ENCODE results near the gene CALHM5.
A peak's percentile ranks its signal among the peaks of the same experiment; 100 is the strongest.
"Not testable (repeated sequence)": the region's sequence is repeated elsewhere in the genome, so short reads cannot be mapped to it uniquely, and the experiment has no call there.

CALHM5 gene

DNA sequence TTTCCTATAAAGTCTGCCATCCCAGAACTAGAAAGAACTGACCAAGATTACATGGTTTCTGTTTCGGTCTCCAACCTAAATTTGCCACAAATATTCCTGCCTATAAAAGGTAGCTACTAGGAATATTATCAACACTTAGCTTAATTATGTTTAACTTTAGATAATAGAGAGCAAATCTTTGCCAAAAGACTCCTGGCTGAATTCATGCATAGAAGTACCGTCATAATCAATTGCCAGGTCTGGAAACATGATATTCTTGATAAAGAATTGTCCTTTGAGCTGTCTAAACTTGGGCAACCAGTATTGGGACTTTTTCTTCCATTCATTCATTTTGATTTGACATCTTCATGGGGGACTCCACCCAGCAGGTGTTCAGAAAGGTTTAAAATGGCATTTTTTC, 27.8 kb upstream of the CALHM5 start:
- Histone ChIP-seq H3K36me3 (ENCODE audit: control insufficient read depth, insufficient read depth, low read length) (no peaks in the 10 kb centered on the region), H3K27ac (ENCODE audit: low read depth, low read length) (no peak overlapping the region), H3K9ac (ENCODE audit: low read length) (no peak overlapping the region), H3K4me3 (ENCODE audit: low read length) (no peak overlapping the region), H3K4me1 (ENCODE audit: control insufficient read depth, insufficient read depth, low read length) (no peaks in the 10 kb centered on the region), H3K27me3 (ENCODE audit: control insufficient read depth, insufficient read depth, low read length) (no peaks in the 10 kb centered on the region)

DNA sequence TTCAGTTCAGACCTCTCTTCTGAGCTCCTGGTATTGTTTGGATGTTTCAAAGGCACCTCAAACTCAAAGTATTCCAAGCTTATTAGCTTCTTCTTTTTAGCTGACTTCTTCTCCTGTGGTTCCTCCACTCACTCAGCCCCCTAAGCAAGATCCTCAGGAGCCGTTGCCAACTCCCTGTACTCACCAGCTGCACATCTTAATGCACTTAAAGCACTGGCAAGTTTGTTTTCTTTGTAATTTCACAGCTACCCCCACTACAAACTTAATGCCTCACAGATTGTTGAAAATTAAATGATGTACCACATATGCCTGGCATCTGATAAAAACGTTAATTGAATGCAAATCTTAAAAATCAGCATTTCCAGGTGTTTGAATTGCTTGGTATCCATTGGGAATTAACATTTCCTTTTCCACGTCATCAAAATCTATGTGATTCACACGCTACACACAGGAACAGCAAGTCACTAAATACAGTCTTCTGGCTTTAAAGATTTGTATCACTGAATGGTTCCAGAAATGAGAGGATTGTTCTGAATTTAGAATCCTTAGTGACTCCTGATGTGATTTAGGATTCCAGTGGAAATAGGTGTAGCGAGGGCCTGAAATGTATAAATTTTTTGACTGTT, 25.8 kb upstream of the CALHM5 start:
- no peaks in the 10 kb centered on the region for H3K4me1 ChIP-seq (ENCODE audit: control insufficient read depth, insufficient read depth, low read length)
- H3K9ac ChIP-seq (ENCODE audit: low read length): no peak overlapping the region
- no peak overlapping the region for H3K27ac ChIP-seq (ENCODE audit: low read depth, low read length)
- H3K4me3 ChIP-seq (ENCODE audit: low read length): no peak overlapping the region
- H3K36me3 ChIP-seq (ENCODE audit: control insufficient read depth, insufficient read depth, low read length): no peaks in the 10 kb centered on the region
- H3K27me3 ChIP-seq (ENCODE audit: control insufficient read depth, insufficient read depth, low read length): no peaks in the 10 kb centered on the region

DNA sequence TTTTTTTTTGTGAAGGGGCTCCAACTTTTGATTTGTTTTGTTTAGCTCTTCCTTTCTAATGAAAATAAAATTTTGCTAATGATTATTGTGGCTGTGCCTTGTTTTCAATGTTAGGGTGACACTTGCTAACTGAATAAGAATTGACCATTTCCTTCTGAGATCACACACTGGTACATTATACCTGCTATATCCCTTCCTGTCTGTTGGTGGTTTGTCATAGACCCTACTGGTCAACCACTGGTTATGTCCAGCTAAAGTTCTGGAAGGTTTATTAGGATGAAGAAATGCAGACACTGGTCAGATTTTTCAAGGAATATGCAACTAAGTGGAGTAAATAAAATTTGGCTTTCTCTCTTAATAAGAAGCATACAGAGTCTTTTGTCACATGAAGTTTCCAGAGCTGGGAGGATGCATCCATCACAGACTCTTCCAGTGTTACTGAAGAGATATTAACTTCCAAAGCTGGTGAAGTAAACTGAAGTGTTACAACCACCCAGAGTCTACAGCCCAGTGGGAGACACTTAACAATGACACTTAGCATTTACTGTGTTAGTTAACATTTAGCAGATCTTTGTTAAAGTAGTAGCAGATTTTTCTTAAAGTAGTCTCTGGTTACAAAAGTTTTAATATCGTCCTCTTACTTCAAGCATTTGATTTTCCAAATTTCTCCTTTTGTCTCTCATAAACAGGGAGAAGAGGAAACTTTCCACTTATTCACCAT, 19.7 kb upstream of the CALHM5 start:
- no peak overlapping the region for H3K9ac ChIP-seq (ENCODE audit: low read length)
- H3K36me3 ChIP-seq (ENCODE audit: control insufficient read depth, insufficient read depth, low read length): no peaks in the 10 kb centered on the region
- no peaks in the 10 kb centered on the region for H3K27me3 ChIP-seq (ENCODE audit: control insufficient read depth, insufficient read depth, low read length)
- H3K27ac ChIP-seq (ENCODE audit: low read depth, low read length): no peak overlapping the region
- no peak overlapping the region for H3K4me3 ChIP-seq (ENCODE audit: low read length)
- no peaks in the 10 kb centered on the region for H3K4me1 ChIP-seq (ENCODE audit: control insufficient read depth, insufficient read depth, low read length)

GRCh38 chr6:116492331-116493067, 18.9 kb upstream of the CALHM5 start:
- Histone ChIP-seq H3K27me3 (ENCODE audit: control insufficient read depth, insufficient read depth, low read length) (no peaks in the 10 kb centered on the region), H3K27ac (ENCODE audit: low read depth, low read length) (no peak overlapping the region), H3K4me3 (ENCODE audit: low read length) (no peak overlapping the region), H3K9ac (ENCODE audit: low read length) (no peak overlapping the region), H3K4me1 (ENCODE audit: control insufficient read depth, insufficient read depth, low read length) (no peaks in the 10 kb centered on the region), H3K36me3 (ENCODE audit: control insufficient read depth, insufficient read depth, low read length) (no peaks in the 10 kb centered on the region)

- H3K36me3 ChIP-seq (ENCODE audit: control insufficient read depth, insufficient read depth, low read length); H3K27me3 ChIP-seq (ENCODE audit: control insufficient read depth, insufficient read depth, low read length); H3K9ac ChIP-seq (ENCODE audit: low read length); H3K27ac ChIP-seq (ENCODE audit: low read depth, low read length); H3K4me1 ChIP-seq (ENCODE audit: control insufficient read depth, insufficient read depth, low read length); H3K4me3 ChIP-seq (ENCODE audit: low read length): not testable (repeated sequence)
Measured at GRCh38 chr6:116495161-116495560, 16.3 kb upstream of the CALHM5 start.

- Histone ChIP-seq H3K9ac (ENCODE audit: low read length) (no peak overlapping the region), H3K36me3 (ENCODE audit: control insufficient read depth, insufficient read depth, low read length) (no peaks in the 10 kb centered on the region), H3K4me1 (ENCODE audit: control insufficient read depth, insufficient read depth, low read length) (no peaks in the 10 kb centered on the region), H3K27me3 (ENCODE audit: control insufficient read depth, insufficient read depth, low read length) (no peaks in the 10 kb centered on the region), H3K4me3 (ENCODE audit: low read length) (no peak overlapping the region), H3K27ac (ENCODE audit: low read depth, low read length) (no peak overlapping the region)
Measured at GRCh38 chr6:116497113-116497676, 14.2 kb upstream of the CALHM5 start.

DNA sequence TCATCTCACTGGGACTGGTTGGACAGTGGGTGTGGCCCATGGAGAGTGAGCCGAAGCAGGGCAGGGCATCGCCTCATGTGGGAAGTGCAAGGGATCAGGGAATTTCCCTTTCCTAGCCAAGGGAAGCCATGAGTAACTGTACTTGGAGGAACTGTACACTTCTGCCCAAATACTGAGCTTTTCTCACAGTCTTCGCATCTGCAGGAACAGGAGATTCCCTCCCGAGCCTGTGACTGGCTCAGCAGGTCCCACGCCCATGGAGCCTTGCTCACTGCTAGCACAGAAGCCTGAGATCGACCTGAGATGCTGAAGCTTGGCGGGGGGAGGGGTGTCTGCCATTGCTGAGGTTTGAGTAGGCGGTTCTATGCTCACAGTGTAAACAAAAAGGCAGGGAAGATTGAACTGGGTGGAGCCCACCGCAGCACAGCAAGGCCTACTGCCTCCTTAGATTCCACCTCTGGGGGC, 10.4 kb upstream of the CALHM5 start:
- Histone ChIP-seq H3K4me3 (ENCODE audit: low read length) (no peak overlapping the region), H3K4me1 (ENCODE audit: control insufficient read depth, insufficient read depth, low read length) (no peaks in the 10 kb centered on the region), H3K36me3 (ENCODE audit: control insufficient read depth, insufficient read depth, low read length) (no peaks in the 10 kb centered on the region), H3K27ac (ENCODE audit: low read depth, low read length) (no peak overlapping the region), H3K9ac (ENCODE audit: low read length) (no peak overlapping the region), H3K27me3 (ENCODE audit: control insufficient read depth, insufficient read depth, low read length) (no peaks in the 10 kb centered on the region)

DNA sequence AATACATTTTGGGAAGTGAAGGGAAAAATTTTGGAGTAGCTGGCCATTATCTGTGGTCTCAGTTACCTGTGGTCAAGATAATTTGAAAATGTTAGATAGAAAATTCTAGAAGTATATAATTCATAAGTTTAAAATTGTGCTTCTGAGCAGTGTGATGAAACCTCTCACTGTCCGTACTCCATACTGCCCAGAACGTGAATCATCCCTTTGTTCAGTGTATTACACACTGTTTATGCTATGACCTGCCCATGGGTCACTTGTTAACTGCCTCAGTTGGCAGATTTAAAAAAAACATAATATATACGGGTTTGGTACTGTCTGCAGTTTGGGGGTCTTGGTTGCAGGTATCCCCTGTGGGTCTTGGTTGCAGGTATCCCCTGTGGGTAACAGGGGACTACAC, 4.1 kb upstream of the CALHM5 start:
- no peak overlapping the region for H3K27ac ChIP-seq (ENCODE audit: low read depth, low read length)
- H3K4me1 ChIP-seq (ENCODE audit: control insufficient read depth, insufficient read depth, low read length): peaks cover under 1% of the 10 kb centered on the region
- no peak overlapping the region for H3K9ac ChIP-seq (ENCODE audit: low read length)
- H3K27me3 ChIP-seq (ENCODE audit: control insufficient read depth, insufficient read depth, low read length): no peaks in the 10 kb centered on the region
- no peaks in the 10 kb centered on the region for H3K36me3 ChIP-seq (ENCODE audit: control insufficient read depth, insufficient read depth, low read length)
- H3K4me3 ChIP-seq (ENCODE audit: low read length): no peak overlapping the region

DNA sequence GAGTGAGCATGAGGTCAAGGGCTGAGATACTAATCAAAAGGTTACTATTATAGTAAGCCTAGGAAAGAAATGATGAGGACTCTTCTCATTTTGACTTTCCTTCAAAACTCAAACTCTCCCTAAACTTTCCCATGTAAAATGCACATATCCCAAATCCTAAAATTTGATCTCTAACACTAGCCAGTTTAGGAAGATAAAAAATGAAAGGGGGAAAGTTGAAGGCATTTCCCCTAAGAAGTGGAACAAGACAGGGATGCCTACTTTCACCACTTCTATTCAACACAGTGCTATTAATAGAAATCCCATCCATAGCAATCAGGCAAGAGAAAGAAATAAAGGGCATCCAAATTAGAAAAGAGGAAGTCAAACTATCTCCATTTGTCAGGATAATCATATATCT, 2.9 kb upstream of the CALHM5 start:
- no peaks in the 10 kb centered on the region for H3K36me3 ChIP-seq (ENCODE audit: control insufficient read depth, insufficient read depth, low read length)

GRCh38 chr6:116512111-116512559, 696 bp downstream of the CALHM5 start:
- Histone ChIP-seq H3K36me3 (ENCODE audit: control insufficient read depth, insufficient read depth, low read length) (no peaks in the 10 kb centered on the region), H3K4me1 (ENCODE audit: control insufficient read depth, insufficient read depth, low read length) (peaks cover 5% of the 10 kb centered on the region), H3K27me3 (ENCODE audit: control insufficient read depth, insufficient read depth, low read length) (no peaks in the 10 kb centered on the region), H3K9ac (ENCODE audit: low read length) (no peak overlapping the region), H3K4me3 (ENCODE audit: low read length) (peak overlapping the region; percentile 65), H3K27ac (ENCODE audit: low read depth, low read length) (peak overlapping the region; percentile 79)

More for the DNA sequence above, 2.9 kb upstream of the CALHM5 start:
- H3K4me3 ChIP-seq (ENCODE audit: low read length): no peak overlapping the region
- no peak overlapping the region for H3K9ac ChIP-seq (ENCODE audit: low read length)
- H3K27ac ChIP-seq (ENCODE audit: low read depth, low read length): no peak overlapping the region
- no peaks in the 10 kb centered on the region for H3K27me3 ChIP-seq (ENCODE audit: control insufficient read depth, insufficient read depth, low read length)
- H3K4me1 ChIP-seq (ENCODE audit: control insufficient read depth, insufficient read depth, low read length): peaks cover 2% of the 10 kb centered on the region

DNA sequence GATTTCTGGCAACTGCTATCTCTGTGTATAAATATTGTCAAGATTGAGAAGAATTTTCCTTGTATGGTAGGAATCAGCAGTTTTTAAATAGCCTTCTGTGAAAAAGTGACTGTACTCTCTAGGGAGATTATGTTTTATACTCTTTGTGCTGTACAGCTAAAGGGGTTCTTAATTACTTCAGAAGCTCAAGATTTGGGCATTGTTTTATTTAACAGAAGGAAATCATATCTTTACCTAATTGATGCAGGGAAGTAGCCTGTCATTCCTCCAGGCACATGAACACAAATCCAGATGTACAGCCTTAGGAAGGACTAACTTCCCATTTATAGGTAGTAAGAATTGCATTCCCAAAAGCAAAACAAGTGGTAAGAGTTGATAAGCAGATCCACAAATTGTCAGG, 1.3 kb downstream of the CALHM5 start:
- peaks cover 5% of the 10 kb centered on the region for H3K4me1 ChIP-seq (ENCODE audit: control insufficient read depth, insufficient read depth, low read length)
- no peaks in the 10 kb centered on the region for H3K36me3 ChIP-seq (ENCODE audit: control insufficient read depth, insufficient read depth, low read length)
- H3K27ac ChIP-seq (ENCODE audit: low read depth, low read length): no peak overlapping the region
- H3K27me3 ChIP-seq (ENCODE audit: control insufficient read depth, insufficient read depth, low read length): no peaks in the 10 kb centered on the region
- no peak overlapping the region for H3K9ac ChIP-seq (ENCODE audit: low read length)
- H3K4me3 ChIP-seq (ENCODE audit: low read length): peak overlapping the region; percentile 65

DNA sequence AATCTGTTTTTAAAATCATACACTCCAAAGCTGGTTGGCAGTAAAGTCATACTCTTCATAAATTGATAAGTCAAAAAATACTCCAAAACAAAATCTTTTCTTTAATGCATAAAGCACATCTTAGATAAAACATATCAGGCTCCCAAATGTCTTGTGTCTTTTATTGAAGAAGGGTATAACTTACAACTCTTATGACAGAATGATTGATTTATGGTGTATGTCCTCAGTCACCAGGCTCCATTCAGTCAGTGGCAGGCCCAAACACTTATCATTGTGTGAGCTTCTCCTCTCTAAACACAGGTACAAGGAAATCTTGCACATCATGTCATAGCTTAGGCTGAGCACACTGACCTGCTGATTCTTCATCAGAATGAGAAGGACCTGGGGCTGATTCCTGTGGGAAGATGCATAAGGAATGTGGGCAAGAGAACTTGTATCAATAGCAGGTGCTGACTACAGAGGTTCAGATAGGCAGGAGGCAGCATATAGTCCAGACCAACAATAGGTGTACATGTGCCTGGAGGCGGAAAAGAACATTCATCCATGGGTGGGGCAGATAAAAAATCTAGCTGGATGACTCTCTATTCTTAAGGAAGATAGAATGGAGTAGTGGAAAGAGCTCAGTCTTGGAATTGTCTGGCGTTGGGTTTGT, 1.9 kb downstream of the CALHM5 start:
- H3K27ac ChIP-seq (ENCODE audit: low read depth, low read length): no peak overlapping the region
- no peak overlapping the region for H3K4me3 ChIP-seq (ENCODE audit: low read length)
- H3K36me3 ChIP-seq (ENCODE audit: control insufficient read depth, insufficient read depth, low read length): no peaks in the 10 kb centered on the region
- H3K27me3 ChIP-seq (ENCODE audit: control insufficient read depth, insufficient read depth, low read length): no peaks in the 10 kb centered on the region
- peaks cover 5% of the 10 kb centered on the region for H3K4me1 ChIP-seq (ENCODE audit: control insufficient read depth, insufficient read depth, low read length)
- H3K9ac ChIP-seq (ENCODE audit: low read length): no peak overlapping the region

Data from rectal smooth muscle tissue (tissue), 1 donor.